HepG2 (cell line): ENCODE data around the gene INAFM1. TPM values are rescaled to one million over a fixed set of nuclear protein-coding genes. Genes with fewer than 3 reads are reported as not detected.
A peak's percentile ranks its signal among the peaks of the same experiment; 100 is the strongest.

ENCODE experiments used
- ARNTL ChIP-seq: sonication (generic); formaldehyde crosslinking; IDR thresholded peaks from 2 replicates; pipeline ENCODE4 v1.4.0; 2020; ENCODE audit warnings: mild to moderate bottlenecking, missing genetic modification reagents
- MXD4 ChIP-seq: IDR thresholded peaks from 2 replicates; pipeline ENCODE4 v1.6.1; 2016; ENCODE audit warnings: mild to moderate bottlenecking, missing biosample characterization, missing genetic modification reagents
- NRL ChIP-seq: sonication (generic); formaldehyde crosslinking; IDR thresholded peaks from 2 replicates; pipeline ENCODE4 v1.5.0; 2020; ENCODE audit warnings: missing genetic modification reagents, mild to moderate bottlenecking, moderate library complexity, borderline replicate concordance
- PHF5A ChIP-seq: IDR thresholded peaks from one replicate; pipeline ENCODE4 v1.6.1; 2018; ENCODE audit warnings: low read depth, missing genetic modification reagents; ENCODE audit not compliant: unreplicated experiment
- RFX5 ChIP-seq: IDR thresholded peaks from 2 replicates; pipeline ENCODE4 v1.6.1; 2011; ENCODE audit warnings: low read depth, low read length, improper control_type of control experiment
- SRF ChIP-seq: IDR thresholded peaks from 2 replicates; pipeline ENCODE4 v1.6.1; 2011; ENCODE audit warnings: mild to moderate bottlenecking, low read depth, low read length, moderate library complexity
- ZIK1 ChIP-seq: sonication (generic); formaldehyde crosslinking; IDR thresholded peaks from 2 replicates; pipeline ENCODE4 v1.5.0; 2020; ENCODE audit warnings: mild to moderate bottlenecking, low read depth, missing genetic modification reagents, borderline replicate concordance
- ZNF10 ChIP-seq: sonication (generic); formaldehyde crosslinking; IDR thresholded peaks from 2 replicates; pipeline ENCODE4 v1.4.0; 2020; ENCODE audit warnings: mild to moderate bottlenecking, low read depth, missing genetic modification reagents, borderline replicate concordance
- ZNF550 ChIP-seq: sonication (generic); formaldehyde crosslinking; IDR thresholded peaks from 2 replicates; pipeline ENCODE4 v1.4.0; 2020; ENCODE audit warnings: mild to moderate bottlenecking, missing genetic modification reagents, borderline replicate concordance
- ZNF674 ChIP-seq: sonication (generic); formaldehyde crosslinking; IDR thresholded peaks from 2 replicates; pipeline ENCODE4 v1.5.0; 2020; ENCODE audit warnings: low read depth, mild to moderate bottlenecking, missing genetic modification reagents
- ZNF891 ChIP-seq: sonication (generic); formaldehyde crosslinking; IDR thresholded peaks from 2 replicates; pipeline ENCODE4 v1.5.0; 2020; ENCODE audit warnings: mild to moderate bottlenecking, missing genetic modification reagents
- polyA plus RNA-seq, 8 experiments: library from polyadenylated mRNA; depleted of rRNA in 3 of 8; stranded (reverse) in 7 of 8; unstranded in 1 of 8; fragments of >200 nt; fragmentation: Illumina TruSeq in 4 of 8; extraction: Trizol in 4 of 8; gene quantifications; 2 replicates each; pipeline versions ENCODE4 v1.2.1 to v1.2.3, GENCODE V29; 2011 to 2016; ENCODE audit warnings: low read depth in 4 of 8, missing spikeins in 1 of 8, mixed read lengths in 1 of 8; ENCODE audit not compliant: insufficient read depth in 1 of 8
- total RNA-seq, 5 experiments: library from RNA; depleted of rRNA; stranded (reverse); fragments of >200 nt; fragmentation: Illumina TruSeq; extraction: Trizol; gene quantifications; 2 replicates each; pipeline ENCODE4 v1.2.3, GENCODE V29; 2016; ENCODE audit warnings: low read depth in 1 of 5
- TF ChIP-seq, protein P1 (sequence below): IDR thresholded peaks from 2 replicates; pipeline ENCODE4 v1.6.1; 2016; ENCODE audit warnings: control low read depth
- TF ChIP-seq, protein P2 (sequence below): sonication (generic); formaldehyde crosslinking; IDR thresholded peaks from 2 replicates; pipeline ENCODE4 v1.4.0; 2020; ENCODE audit warnings: missing genetic modification reagents, borderline replicate concordance
- TF ChIP-seq, protein P3 (sequence below), 2 experiments: sonication (generic) in 1 of 2; formaldehyde crosslinking in 1 of 2; IDR thresholded peaks; 2 replicates each; pipeline versions ENCODE4 v1.4.0 to v1.6.1; 2016 to 2020; ENCODE audit warnings: borderline replicate concordance in 1 of 2, low read depth in 1 of 2, mild to moderate bottlenecking in 1 of 2, missing genetic modification reagents in 1 of 2
- TF ChIP-seq, protein P4 (sequence below): sonication (generic); formaldehyde crosslinking; conservative IDR thresholded peaks from 2 replicates; pipeline ENCODE4 v1.8.1; 2023; ENCODE audit warnings: missing genetic modification reagents
- TF ChIP-seq, protein P5 (sequence below): sonication (generic); formaldehyde crosslinking; IDR thresholded peaks from 2 replicates; pipeline ENCODE4 v1.5.0; 2020; ENCODE audit warnings: missing genetic modification reagents

Gene INAFM1
- total and polyA plus RNA-seq, 2 of the 13 experiments (the other 11 are each of a cell fraction or from before 2014, with no cell fraction given): 0.88 to 1.9 TPM

DNA sequence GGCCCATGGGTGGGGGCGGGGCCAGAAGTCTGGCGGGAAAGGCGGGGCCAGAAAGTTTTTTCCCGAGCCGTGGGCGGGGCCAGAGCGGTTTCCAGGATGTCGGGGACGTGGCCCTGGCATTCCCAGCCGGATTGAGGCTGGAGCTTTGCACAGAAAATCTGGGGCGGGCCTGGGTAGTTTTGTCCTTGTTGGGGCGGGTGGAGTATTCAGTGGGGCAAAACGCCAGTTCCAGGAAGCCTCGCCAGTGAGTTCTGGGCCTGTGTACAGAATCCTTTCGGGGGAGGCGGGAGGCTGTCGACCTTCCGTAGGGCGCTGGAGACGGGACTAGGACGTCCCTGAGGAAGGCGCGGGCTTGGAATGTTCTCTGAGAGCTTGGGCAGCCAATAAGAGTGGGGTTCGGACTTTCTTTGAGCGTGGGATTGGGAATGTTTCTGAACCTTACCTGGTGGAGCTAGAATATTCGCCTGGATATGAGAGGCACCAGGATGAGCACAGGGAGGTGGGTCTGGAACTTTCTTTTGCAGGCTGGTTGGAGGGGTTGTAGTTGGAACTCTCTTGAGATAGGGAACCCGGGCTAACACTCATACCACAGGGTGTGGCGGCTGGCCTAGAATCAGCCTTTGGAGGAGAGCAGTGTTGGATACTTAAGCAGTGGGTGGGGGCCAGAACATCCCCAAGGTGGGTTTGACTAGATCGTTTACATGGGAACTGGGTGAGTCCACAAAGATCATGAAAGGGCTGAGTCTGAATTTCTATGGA is 17.1 kb upstream of the INAFM1 start (continued):
- TF ChIP-seq RFX5: no peak
- TF ChIP-seq ZNF550 (CRISPR knock-in tag): no peak
- TF ChIP-seq MXD4: 0 out of 2 replicates have a peak, but pooled peaks have one; percentile 41
- TF ChIP-seq, protein P1, sequence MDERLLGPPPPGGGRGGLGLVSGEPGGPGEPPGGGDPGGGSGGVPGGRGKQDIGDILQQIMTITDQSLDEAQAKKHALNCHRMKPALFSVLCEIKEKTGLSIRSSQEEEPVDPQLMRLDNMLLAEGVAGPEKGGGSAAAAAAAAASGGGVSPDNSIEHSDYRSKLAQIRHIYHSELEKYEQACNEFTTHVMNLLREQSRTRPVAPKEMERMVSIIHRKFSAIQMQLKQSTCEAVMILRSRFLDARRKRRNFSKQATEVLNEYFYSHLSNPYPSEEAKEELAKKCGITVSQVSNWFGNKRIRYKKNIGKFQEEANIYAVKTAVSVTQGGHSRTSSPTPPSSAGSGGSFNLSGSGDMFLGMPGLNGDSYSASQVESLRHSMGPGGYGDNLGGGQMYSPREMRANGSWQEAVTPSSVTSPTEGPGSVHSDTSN (CRISPR knock-in tag): no peak
- TF ChIP-seq NRL (CRISPR knock-in tag): no peak
- no peak for TF ChIP-seq SRF
- TF ChIP-seq, protein P2, sequence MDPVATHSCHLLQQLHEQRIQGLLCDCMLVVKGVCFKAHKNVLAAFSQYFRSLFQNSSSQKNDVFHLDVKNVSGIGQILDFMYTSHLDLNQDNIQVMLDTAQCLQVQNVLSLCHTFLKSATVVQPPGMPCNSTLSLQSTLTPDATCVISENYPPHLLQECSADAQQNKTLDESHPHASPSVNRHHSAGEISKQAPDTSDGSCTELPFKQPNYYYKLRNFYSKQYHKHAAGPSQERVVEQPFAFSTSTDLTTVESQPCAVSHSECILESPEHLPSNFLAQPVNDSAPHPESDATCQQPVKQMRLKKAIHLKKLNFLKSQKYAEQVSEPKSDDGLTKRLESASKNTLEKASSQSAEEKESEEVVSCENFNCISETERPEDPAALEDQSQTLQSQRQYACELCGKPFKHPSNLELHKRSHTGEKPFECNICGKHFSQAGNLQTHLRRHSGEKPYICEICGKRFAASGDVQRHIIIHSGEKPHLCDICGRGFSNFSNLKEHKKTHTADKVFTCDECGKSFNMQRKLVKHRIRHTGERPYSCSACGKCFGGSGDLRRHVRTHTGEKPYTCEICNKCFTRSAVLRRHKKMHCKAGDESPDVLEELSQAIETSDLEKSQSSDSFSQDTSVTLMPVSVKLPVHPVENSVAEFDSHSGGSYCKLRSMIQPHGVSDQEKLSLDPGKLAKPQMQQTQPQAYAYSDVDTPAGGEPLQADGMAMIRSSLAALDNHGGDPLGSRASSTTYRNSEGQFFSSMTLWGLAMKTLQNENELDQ (CRISPR knock-in tag): no peak
- no peak for TF ChIP-seq ZIK1
- no peak for TF ChIP-seq PHF5A (CRISPR knock-in tag)
- TF ChIP-seq ZNF674: no peak
- TF ChIP-seq ZNF10 (CRISPR knock-in tag): 0 out of 2 replicates have a peak, but pooled peaks have one; percentile 28
- TF ChIP-seq ZNF891 (CRISPR knock-in tag): no peak
- TF ChIP-seq, protein P3, sequence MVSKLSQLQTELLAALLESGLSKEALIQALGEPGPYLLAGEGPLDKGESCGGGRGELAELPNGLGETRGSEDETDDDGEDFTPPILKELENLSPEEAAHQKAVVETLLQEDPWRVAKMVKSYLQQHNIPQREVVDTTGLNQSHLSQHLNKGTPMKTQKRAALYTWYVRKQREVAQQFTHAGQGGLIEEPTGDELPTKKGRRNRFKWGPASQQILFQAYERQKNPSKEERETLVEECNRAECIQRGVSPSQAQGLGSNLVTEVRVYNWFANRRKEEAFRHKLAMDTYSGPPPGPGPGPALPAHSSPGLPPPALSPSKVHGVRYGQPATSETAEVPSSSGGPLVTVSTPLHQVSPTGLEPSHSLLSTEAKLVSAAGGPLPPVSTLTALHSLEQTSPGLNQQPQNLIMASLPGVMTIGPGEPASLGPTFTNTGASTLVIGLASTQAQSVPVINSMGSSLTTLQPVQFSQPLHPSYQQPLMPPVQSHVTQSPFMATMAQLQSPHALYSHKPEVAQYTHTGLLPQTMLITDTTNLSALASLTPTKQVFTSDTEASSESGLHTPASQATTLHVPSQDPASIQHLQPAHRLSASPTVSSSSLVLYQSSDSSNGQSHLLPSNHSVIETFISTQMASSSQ (IDR thresholded peaks at IDR 0.05; ENCODE audit: low read depth): no peak
- TF ChIP-seq, protein P3 (CRISPR knock-in tag; IDR thresholded peaks at IDR 0.05; ENCODE audit: borderline replicate concordance): no peak
- no peak for TF ChIP-seq ARNTL (CRISPR knock-in tag)
- TF ChIP-seq, protein P4, sequence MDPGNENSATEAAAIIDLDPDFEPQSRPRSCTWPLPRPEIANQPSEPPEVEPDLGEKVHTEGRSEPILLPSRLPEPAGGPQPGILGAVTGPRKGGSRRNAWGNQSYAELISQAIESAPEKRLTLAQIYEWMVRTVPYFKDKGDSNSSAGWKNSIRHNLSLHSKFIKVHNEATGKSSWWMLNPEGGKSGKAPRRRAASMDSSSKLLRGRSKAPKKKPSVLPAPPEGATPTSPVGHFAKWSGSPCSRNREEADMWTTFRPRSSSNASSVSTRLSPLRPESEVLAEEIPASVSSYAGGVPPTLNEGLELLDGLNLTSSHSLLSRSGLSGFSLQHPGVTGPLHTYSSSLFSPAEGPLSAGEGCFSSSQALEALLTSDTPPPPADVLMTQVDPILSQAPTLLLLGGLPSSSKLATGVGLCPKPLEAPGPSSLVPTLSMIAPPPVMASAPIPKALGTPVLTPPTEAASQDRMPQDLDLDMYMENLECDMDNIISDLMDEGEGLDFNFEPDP (CRISPR knock-in tag): no peak
- TF ChIP-seq, protein P5, sequence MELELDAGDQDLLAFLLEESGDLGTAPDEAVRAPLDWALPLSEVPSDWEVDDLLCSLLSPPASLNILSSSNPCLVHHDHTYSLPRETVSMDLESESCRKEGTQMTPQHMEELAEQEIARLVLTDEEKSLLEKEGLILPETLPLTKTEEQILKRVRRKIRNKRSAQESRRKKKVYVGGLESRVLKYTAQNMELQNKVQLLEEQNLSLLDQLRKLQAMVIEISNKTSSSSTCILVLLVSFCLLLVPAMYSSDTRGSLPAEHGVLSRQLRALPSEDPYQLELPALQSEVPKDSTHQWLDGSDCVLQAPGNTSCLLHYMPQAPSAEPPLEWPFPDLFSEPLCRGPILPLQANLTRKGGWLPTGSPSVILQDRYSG (CRISPR knock-in tag): 0 out of 2 replicates have a peak, but pooled peaks have one; percentile 40
